Chondrocyte (in vitro differentiated cells): ENCODE data around the gene KCNQ1. TPM values are rescaled to one million over a fixed set of nuclear protein-coding genes. Genes with fewer than 3 reads are reported as not detected.

Experiments used
- DNase-seq: peaks from one replicate; pipeline ENCODE4 v3.0.0; 2021; ENCODE audit warnings: mixed read lengths, low spot score
- H3K27ac Mint-ChIP-seq: one replicate; pipeline ENCODE4 v1.8.0; 2021; ENCODE audit warnings: mild to moderate bottlenecking, moderate library complexity, mixed read lengths; ENCODE audit not compliant: unreplicated experiment
- H3K27me3 Mint-ChIP-seq: 2 replicates; pipeline ENCODE4 v1.8.0; 2021; ENCODE audit warnings: low read depth, mixed read lengths
- H3K36me3 Mint-ChIP-seq: 2 replicates; pipeline ENCODE4 v1.8.0; 2021; ENCODE audit warnings: low read depth, mixed read lengths
- H3K4me1 Mint-ChIP-seq: 2 replicates; pipeline ENCODE4 v1.8.0; 2021; ENCODE audit warnings: low read depth, mild to moderate bottlenecking, mixed read lengths
- H3K4me3 Mint-ChIP-seq: one replicate; pipeline ENCODE4 v1.8.0; 2021; ENCODE audit warnings: mild to moderate bottlenecking, moderate library complexity, mixed read lengths; ENCODE audit not compliant: unreplicated experiment
- H3K9me3 Mint-ChIP-seq: 2 replicates; pipeline ENCODE4 v1.8.0; 2021; ENCODE audit warnings: low read depth, mixed read lengths
- total RNA-seq: library from RNA; stranded (reverse); gene quantifications from 3 replicates; pipeline ENCODE4 v1.2.1, GENCODE V29; 2021
- TF ChIP-seq, protein P1 (sequence below): fragments of 200-600 bp; sonication (generic); IDR thresholded peaks from 2 replicates; pipeline ENCODE4 v1.5.0; 2021; ENCODE audit warnings: antibody characterized with exemption, mild to moderate bottlenecking, moderate library complexity

Gene KCNQ1
- total RNA-seq, 1 donor from 2014 or later: not detected

DNA sequence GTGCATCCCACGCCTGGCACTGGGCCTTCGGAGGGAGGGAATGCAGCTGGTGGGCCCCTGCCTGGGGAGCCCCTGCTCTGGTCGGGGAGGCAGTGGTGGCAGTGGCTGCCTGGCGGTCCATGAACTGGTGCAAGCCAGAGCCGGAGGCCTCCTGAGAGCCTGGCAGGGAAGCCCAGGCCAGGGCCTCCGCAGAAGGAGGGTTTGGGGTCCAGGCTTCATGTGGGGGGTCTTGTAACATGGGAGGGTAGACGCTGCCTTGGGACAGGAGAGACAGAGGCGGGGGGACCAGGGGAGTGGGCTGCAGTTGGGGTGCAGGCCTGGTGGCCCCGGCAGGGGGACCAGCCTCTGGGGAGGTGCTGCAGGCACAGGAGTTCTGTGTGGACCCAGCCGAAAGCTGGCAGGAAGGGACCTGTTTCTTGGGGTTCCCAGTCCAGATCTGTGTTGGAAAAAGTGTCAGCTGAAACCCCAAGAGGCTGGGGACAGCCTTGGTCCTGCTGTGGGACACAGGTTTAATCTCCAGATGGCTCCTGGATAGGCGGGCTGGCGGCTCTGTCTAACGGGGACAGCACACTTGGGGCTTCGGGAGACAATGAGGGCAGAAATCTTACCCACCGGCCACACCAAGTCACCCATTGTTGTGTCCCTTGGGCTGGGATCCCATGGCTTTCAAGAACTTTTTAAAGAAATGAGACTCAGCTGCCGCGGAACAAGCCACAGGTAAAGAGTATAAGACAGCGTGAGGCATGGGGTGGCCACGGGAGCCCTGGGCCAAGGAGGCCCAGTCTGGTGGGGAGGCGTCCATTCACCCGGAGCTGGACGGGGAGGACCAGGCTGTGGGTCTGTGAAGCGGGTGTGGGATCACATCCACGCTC lies 73.5 kb downstream of the KCNQ1 start:
- Mint-ChIP-seq H3K27me3 (peaks cover 21% of the 10 kb centered on the region), H3K36me3 (no peaks in the 10 kb centered on the region), H3K27ac (no peak overlapping the region), H3K4me3 (no peak overlapping the region), H3K4me1 (no peaks in the 10 kb centered on the region), H3K9me3 (no peaks in the 10 kb centered on the region)
- TF ChIP-seq, protein P1, sequence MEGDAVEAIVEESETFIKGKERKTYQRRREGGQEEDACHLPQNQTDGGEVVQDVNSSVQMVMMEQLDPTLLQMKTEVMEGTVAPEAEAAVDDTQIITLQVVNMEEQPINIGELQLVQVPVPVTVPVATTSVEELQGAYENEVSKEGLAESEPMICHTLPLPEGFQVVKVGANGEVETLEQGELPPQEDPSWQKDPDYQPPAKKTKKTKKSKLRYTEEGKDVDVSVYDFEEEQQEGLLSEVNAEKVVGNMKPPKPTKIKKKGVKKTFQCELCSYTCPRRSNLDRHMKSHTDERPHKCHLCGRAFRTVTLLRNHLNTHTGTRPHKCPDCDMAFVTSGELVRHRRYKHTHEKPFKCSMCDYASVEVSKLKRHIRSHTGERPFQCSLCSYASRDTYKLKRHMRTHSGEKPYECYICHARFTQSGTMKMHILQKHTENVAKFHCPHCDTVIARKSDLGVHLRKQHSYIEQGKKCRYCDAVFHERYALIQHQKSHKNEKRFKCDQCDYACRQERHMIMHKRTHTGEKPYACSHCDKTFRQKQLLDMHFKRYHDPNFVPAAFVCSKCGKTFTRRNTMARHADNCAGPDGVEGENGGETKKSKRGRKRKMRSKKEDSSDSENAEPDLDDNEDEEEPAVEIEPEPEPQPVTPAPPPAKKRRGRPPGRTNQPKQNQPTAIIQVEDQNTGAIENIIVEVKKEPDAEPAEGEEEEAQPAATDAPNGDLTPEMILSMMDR: no peak
- peak; percentile 75 for DNase-seq

DNA sequence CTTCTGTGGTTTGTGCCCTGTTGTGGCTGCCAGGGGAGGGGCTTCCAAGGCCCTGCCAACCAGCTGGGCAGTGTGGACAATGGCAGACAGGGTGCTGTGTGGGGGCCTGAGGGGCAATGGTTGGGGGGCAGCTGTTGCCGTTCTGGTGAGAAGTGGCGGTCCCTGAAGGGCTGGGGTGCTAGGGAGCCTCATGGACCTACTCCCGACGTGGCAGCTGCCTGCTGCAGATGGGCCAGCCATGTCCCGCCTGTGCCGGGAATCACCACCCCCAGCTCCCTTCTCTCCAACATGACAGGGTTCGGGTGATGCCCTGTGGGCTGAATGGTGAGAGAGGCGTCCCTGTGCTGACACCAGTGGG lies 74.2 kb downstream of the KCNQ1 start:
- DNase-seq: peak; percentile 79
- Mint-ChIP-seq H3K4me1 (no peaks in the 10 kb centered on the region), H3K27me3 (peaks cover 22% of the 10 kb centered on the region), H3K27ac (no peak overlapping the region), H3K9me3 (no peaks in the 10 kb centered on the region), H3K36me3 (no peaks in the 10 kb centered on the region), H3K4me3 (no peak overlapping the region)
- TF ChIP-seq, protein P1: no peak

DNA sequence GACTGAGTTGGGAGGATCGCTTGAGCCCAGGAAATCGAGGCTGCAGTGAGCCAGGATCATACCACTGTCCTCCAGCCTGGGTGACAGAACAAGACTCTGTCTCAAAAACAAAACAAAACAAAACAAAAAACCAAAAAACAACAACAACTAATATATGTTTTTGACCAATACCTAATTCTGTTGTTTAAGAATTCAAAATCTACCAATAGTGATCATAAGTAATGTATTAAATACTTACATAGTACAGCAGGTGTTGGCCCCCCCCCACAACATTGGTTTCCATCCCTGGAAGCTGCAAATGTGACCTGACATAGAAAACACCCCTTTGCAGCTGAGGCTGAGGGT lies 74.7 kb downstream of the KCNQ1 start:
- Mint-ChIP-seq H3K27me3 (peaks cover 23% of the 10 kb centered on the region), H3K9me3 (no peaks in the 10 kb centered on the region), H3K4me1 (no peaks in the 10 kb centered on the region), H3K36me3 (no peaks in the 10 kb centered on the region), H3K4me3 (no peak overlapping the region), H3K27ac (no peak overlapping the region)
- DNase-seq: no peak
- TF ChIP-seq, protein P1: no peak

DNA sequence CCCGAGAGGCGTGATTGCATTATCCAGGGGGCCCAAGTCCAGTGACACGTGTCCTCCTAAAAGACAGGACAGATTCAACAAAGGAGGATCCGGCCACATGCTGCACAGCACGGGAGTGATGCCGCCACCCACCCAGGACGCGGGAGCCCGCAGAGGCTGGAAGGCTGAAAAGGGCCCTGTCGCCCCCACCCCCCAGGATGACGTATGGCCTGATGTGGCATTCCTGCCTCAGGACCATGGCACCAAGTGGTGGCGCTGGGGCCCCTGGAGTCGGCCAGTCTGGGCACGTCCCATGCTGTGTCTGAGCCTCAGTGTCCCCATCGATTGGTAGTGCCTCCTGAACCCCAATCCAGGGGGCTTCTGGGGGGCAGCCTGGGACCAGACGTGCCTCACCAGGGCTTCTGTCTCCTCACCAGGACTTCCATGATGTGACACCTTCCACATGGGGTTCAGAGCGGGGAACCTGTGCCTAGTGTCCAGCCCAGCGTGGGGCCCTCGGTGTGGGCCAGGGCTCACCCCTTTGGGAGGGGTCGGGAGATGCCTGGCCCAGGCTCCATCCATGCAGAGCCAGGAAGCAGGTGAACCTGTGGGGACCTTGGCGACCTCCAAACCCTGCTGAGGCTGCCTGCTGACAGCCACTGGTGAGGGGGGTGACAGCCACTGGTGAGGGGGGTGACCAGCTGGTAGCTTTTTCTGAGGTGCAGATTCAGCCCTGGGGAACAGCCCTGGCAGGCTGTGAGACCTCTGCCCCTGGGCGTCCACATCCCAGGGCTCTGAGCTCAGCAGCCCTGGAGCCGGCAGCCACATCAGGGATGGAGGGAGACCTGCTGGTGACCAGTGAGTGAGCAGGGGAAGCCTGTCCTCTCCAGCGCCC lies 75.3 kb downstream of the KCNQ1 start:
- H3K27ac Mint-ChIP-seq: no peak overlapping the region
- TF ChIP-seq, protein P1: no peak
- no peaks in the 10 kb centered on the region for H3K36me3 Mint-ChIP-seq
- no peaks in the 10 kb centered on the region for H3K4me1 Mint-ChIP-seq
- peak; percentile 82 for DNase-seq
- H3K9me3 Mint-ChIP-seq: no peaks in the 10 kb centered on the region
- peaks cover 22% of the 10 kb centered on the region for H3K27me3 Mint-ChIP-seq
- no peak overlapping the region for H3K4me3 Mint-ChIP-seq

DNA sequence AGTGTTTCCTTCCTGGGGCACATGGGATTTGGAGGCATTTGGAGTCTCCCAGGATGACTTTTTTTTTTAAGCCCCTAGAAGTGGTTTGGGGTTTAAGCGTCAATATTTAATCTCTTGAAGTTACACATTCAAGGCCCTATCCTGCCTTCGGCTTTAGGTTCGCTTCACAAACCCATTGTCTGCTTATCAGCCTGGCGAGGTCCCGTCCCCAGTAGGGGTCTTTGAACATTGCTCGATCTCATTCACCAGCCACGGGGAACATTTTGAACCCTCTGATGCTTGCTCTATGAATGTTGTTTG lies 75.9 kb downstream of the KCNQ1 start:
- DNase-seq: no peak
- H3K36me3 Mint-ChIP-seq: no peaks in the 10 kb centered on the region
- H3K27me3 Mint-ChIP-seq: peaks cover 26% of the 10 kb centered on the region
- no peaks in the 10 kb centered on the region for H3K4me1 Mint-ChIP-seq
- no peak overlapping the region for H3K27ac Mint-ChIP-seq
- TF ChIP-seq, protein P1: no peak
- no peak overlapping the region for H3K4me3 Mint-ChIP-seq
- H3K9me3 Mint-ChIP-seq: no peaks in the 10 kb centered on the region
